Karpas-422 (cell line): ENCODE measurements around the gene GAB1. TPM values are rescaled to one million over a fixed set of nuclear protein-coding genes. Genes with fewer than 3 reads are reported as not detected.

Experiments
- DNase-seq: peaks from one replicate; pipeline ENCODE4 v3.0.0-alpha.2; 2015
- H2AFZ ChIP-seq: fragments of 200-600 bp; sonication (generic); 2 replicates; pipeline ENCODE4 v1.6.1; 2014; ENCODE audit warnings: antibody characterized with exemption, low read length, mixed read lengths
- H3K27ac ChIP-seq: fragments of 200-600 bp; sonication (generic); 2 replicates; pipeline ENCODE4 v1.5.1; 2014; ENCODE audit warnings: mild to moderate bottlenecking, low read length, moderate library complexity
- H3K27me3 ChIP-seq: fragments of 200-600 bp; sonication (generic); 2 replicates; pipeline ENCODE4 v1.6.1; 2014; ENCODE audit warnings: low read length, mixed read lengths
- H3K36me3 ChIP-seq: fragments of 200-600 bp; sonication (generic); 2 replicates; pipeline ENCODE4 v1.6.1; 2014; ENCODE audit warnings: low read length, mixed read lengths; ENCODE audit not compliant: insufficient read depth
- H3K4me1 ChIP-seq: fragments of 200-600 bp; sonication (generic); 2 replicates; pipeline ENCODE4 v1.6.1; 2014; ENCODE audit warnings: mild to moderate bottlenecking, low read length, mixed read lengths
- H3K4me2 ChIP-seq: fragments of 200-600 bp; sonication (generic); 2 replicates; pipeline ENCODE4 v1.6.1; 2014; ENCODE audit warnings: low read length, low read depth, mild to moderate bottlenecking; ENCODE audit not compliant: poor library complexity, severe bottlenecking
- H3K4me3 ChIP-seq: fragments of 200-600 bp; sonication (generic); 2 replicates; pipeline ENCODE4 v1.5.1; 2014; ENCODE audit warnings: mild to moderate bottlenecking, antibody characterized with exemption, low read length, mixed read lengths
- H3K79me2 ChIP-seq: fragments of 200-600 bp; sonication (generic); 2 replicates; pipeline ENCODE4 v1.6.1; 2014; ENCODE audit warnings: mild to moderate bottlenecking, low read length, mixed read lengths
- H3K9ac ChIP-seq: fragments of 200-600 bp; sonication (generic); 2 replicates; pipeline ENCODE4 v1.6.0; 2014; ENCODE audit warnings: low read length
- H3K9me2 ChIP-seq: fragments of 200-600 bp; sonication (generic), shearing (Covaris generic); replicated peaks from 2 replicates; pipeline ENCODE4 v1.6.0; 2014; ENCODE audit warnings: mild to moderate bottlenecking, low read length, moderate library complexity; ENCODE audit not compliant: insufficient read depth
- H3K9me3 ChIP-seq: fragments of 300-700, 200-600 bp; sonication (generic); 2 replicates; pipeline ENCODE4 v1.6.1; 2014; ENCODE audit warnings: low read length, mixed read lengths
- H4K20me1 ChIP-seq: fragments of 200-600 bp; sonication (generic); 2 replicates; pipeline ENCODE4 v1.6.1; 2014; ENCODE audit warnings: mild to moderate bottlenecking, antibody characterized with exemption, low read length, low read depth; ENCODE audit not compliant: insufficient read depth
- total RNA-seq: library from RNA; depleted of rRNA; stranded (reverse); fragments of >200 nt; shearing (Covaris generic); gene quantifications from 2 replicates; pipeline ENCODE4 v1.2.3, GENCODE V29; 2014; ENCODE audit warnings: low replicate concordance

Gene GAB1
- total RNA-seq, 1 experiment from 2014 or later = not detected

- H3K4me2 ChIP-seq = no peak overlapping the region
- no peaks in the 10 kb centered on the region for H3K27me3 ChIP-seq
- H3K36me3 ChIP-seq = no peaks in the 10 kb centered on the region
- H2AFZ ChIP-seq = no peak overlapping the region
- no peak overlapping the region for H3K27ac ChIP-seq
- no peak overlapping the region for H3K4me3 ChIP-seq
- no peaks in the 10 kb centered on the region for H4K20me1 ChIP-seq
- H3K79me2 ChIP-seq = no peaks in the 10 kb centered on the region
- H3K9me3 ChIP-seq = no peaks in the 10 kb centered on the region
- no peak overlapping the region for H3K9ac ChIP-seq
- no peaks in the 10 kb centered on the region for H3K9me2 ChIP-seq
- no peaks in the 10 kb centered on the region for H3K4me1 ChIP-seq
- no peak for DNase-seq
These were observed 4.6 kb downstream of the GAB1 start for GRCh38 chr4:143341186-143341755.

- Histone ChIP-seq H2AFZ (no peak overlapping the region), H3K9ac (no peak overlapping the region), H4K20me1 (no peaks in the 10 kb centered on the region), H3K4me3 (no peak overlapping the region), H3K27ac (no peak overlapping the region), H3K9me3 (no peaks in the 10 kb centered on the region), H3K27me3 (no peaks in the 10 kb centered on the region), H3K9me2 (no peaks in the 10 kb centered on the region), H3K79me2 (no peaks in the 10 kb centered on the region), H3K4me2 (no peak overlapping the region), H3K36me3 (no peaks in the 10 kb centered on the region), H3K4me1 (no peaks in the 10 kb centered on the region)
- DNase-seq = no peak
These were observed 6.7 kb downstream of the GAB1 start for GRCh38 chr4:143343276-143343831.

- no peak overlapping the region for H3K9ac ChIP-seq
These were observed 7.4 kb downstream of the GAB1 start for GRCh38 chr4:143344041-143344440.

GRCh38 chr4:143344774-143345173 is 8.1 kb downstream of the GAB1 start:
- Histone ChIP-seq H3K9me3 (no peaks in the 10 kb centered on the region), H3K4me3 (no peak overlapping the region), H3K79me2 (no peaks in the 10 kb centered on the region), H4K20me1 (no peaks in the 10 kb centered on the region), H2AFZ (no peak overlapping the region), H3K27ac (no peak overlapping the region), H3K9ac (no peak overlapping the region), H3K4me1 (no peaks in the 10 kb centered on the region), H3K36me3 (no peaks in the 10 kb centered on the region), H3K4me2 (no peak overlapping the region), H3K27me3 (no peaks in the 10 kb centered on the region), H3K9me2 (no peaks in the 10 kb centered on the region)
- no peak for DNase-seq

More at GRCh38 chr4:143344041-143344440, 7.4 kb downstream of the GAB1 start:
- Histone ChIP-seq H3K27ac (no peak overlapping the region), H2AFZ (no peak overlapping the region), H3K36me3 (no peaks in the 10 kb centered on the region), H3K4me2 (no peak overlapping the region), H4K20me1 (no peaks in the 10 kb centered on the region), H3K79me2 (no peaks in the 10 kb centered on the region), H3K9me3 (no peaks in the 10 kb centered on the region), H3K4me1 (no peaks in the 10 kb centered on the region), H3K27me3 (no peaks in the 10 kb centered on the region), H3K9me2 (no peaks in the 10 kb centered on the region), H3K4me3 (no peak overlapping the region)
- DNase-seq = no peak

- Histone ChIP-seq H3K79me2 (no peaks in the 10 kb centered on the region), H3K4me3 (no peak overlapping the region), H4K20me1 (no peaks in the 10 kb centered on the region)
These were observed 8.7 kb downstream of the GAB1 start for GRCh38 chr4:143345356-143345755.

GRCh38 chr4:143346206-143346605 is 9.5 kb downstream of the GAB1 start:
- no peak for DNase-seq
- no peaks in the 10 kb centered on the region for H3K4me1 ChIP-seq
- no peaks in the 10 kb centered on the region for H3K36me3 ChIP-seq
- H3K79me2 ChIP-seq = no peaks in the 10 kb centered on the region
- H3K9me3 ChIP-seq = no peaks in the 10 kb centered on the region
- H3K4me3 ChIP-seq = no peak overlapping the region
- no peaks in the 10 kb centered on the region for H3K9me2 ChIP-seq
- no peaks in the 10 kb centered on the region for H4K20me1 ChIP-seq
- no peak overlapping the region for H3K9ac ChIP-seq
- H3K27ac ChIP-seq = no peak overlapping the region
- H3K27me3 ChIP-seq = no peaks in the 10 kb centered on the region
- H2AFZ ChIP-seq = no peak overlapping the region
- no peak overlapping the region for H3K4me2 ChIP-seq

More at GRCh38 chr4:143345356-143345755, 8.7 kb downstream of the GAB1 start:
- H3K27me3 ChIP-seq = no peaks in the 10 kb centered on the region
- no peaks in the 10 kb centered on the region for H3K36me3 ChIP-seq
- no peak overlapping the region for H3K27ac ChIP-seq
- no peaks in the 10 kb centered on the region for H3K4me1 ChIP-seq
- H3K4me2 ChIP-seq = no peak overlapping the region
- no peak overlapping the region for H3K9ac ChIP-seq
- DNase-seq = no peak
- no peaks in the 10 kb centered on the region for H3K9me3 ChIP-seq
- H3K9me2 ChIP-seq = no peaks in the 10 kb centered on the region
- H2AFZ ChIP-seq = no peak overlapping the region

- Histone ChIP-seq H3K27me3 (no peaks in the 10 kb centered on the region), H3K27ac (no peak overlapping the region), H3K4me3 (no peak overlapping the region), H3K36me3 (no peaks in the 10 kb centered on the region), H3K4me1 (no peaks in the 10 kb centered on the region), H4K20me1 (no peaks in the 10 kb centered on the region), H3K4me2 (no peak overlapping the region), H3K9me2 (no peaks in the 10 kb centered on the region), H3K9me3 (no peaks in the 10 kb centered on the region), H3K9ac (no peak overlapping the region), H2AFZ (no peak overlapping the region), H3K79me2 (no peaks in the 10 kb centered on the region)
- DNase-seq = no peak
These were observed 10.9 kb downstream of the GAB1 start for GRCh38 chr4:143347484-143348111.

- H3K79me2 ChIP-seq = no peaks in the 10 kb centered on the region
- no peak overlapping the region for H3K4me3 ChIP-seq
- no peak for DNase-seq
- H3K9me3 ChIP-seq = no peaks in the 10 kb centered on the region
- no peaks in the 10 kb centered on the region for H3K36me3 ChIP-seq
- no peaks in the 10 kb centered on the region for H3K4me1 ChIP-seq
- H3K27ac ChIP-seq = no peak overlapping the region
- H2AFZ ChIP-seq = no peak overlapping the region
- H4K20me1 ChIP-seq = no peaks in the 10 kb centered on the region
- no peak overlapping the region for H3K9ac ChIP-seq
- no peaks in the 10 kb centered on the region for H3K9me2 ChIP-seq
- H3K27me3 ChIP-seq = no peaks in the 10 kb centered on the region
- no peak overlapping the region for H3K4me2 ChIP-seq
These were observed 11.8 kb downstream of the GAB1 start for GRCh38 chr4:143348233-143349077.
